ENCODE results near the gene NR2F1-AS1.
A peak's percentile ranks its signal among the peaks of the same experiment; 100 is the strongest.

Gene NR2F1-AS1

DNA sequence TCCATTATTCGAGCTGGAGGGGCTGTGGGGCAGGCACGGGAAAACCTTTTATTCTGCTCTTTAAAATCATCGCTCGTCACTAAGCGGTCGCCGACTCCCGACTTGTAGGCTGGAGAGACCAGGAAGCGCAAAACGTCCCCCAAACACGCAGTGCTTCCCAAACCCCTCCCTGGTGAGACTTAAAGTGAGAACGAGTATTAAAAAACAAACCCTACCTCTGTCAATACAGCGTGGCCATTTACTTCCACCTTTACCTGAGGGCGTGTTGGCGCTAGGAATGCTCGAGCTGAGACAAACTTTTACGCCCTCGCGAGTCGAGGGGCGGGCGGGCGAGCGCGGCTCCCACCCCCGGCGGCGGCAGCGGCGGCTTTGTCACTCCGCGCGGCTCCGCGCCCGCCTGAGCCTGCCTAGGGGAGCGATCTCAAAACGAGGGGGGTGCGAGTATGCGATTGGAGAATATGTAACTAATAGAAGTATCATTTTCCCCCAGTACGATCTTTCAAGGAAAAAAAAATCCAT lies at the start of gene NR2F1-AS1:
Gene NR2F1-AS1, minus strand, starts transcription at position 293 of the 519 bp plus-strand sequence.
- no peak for DNase-seq

DNA sequence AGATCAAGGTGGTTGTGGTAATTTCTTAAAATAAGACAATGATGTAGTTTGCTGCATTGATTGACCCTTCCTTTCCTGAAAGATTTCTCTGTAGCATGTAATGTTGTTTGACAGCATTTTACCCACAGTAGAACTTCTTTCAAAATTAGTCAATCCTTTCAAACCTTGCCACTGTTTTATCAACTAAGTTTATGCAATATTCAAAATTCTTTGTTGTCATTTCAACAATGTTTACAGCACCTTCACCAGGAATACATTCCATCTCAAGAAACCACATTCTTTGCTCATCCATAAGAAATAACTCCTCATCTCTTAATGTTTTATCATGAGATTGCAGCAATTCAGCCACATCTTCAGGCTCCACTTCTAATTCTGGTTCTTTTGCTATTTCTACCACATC lies 45.8 kb upstream of the NR2F1-AS1 start:
- no peak for DNase-seq

DNA sequence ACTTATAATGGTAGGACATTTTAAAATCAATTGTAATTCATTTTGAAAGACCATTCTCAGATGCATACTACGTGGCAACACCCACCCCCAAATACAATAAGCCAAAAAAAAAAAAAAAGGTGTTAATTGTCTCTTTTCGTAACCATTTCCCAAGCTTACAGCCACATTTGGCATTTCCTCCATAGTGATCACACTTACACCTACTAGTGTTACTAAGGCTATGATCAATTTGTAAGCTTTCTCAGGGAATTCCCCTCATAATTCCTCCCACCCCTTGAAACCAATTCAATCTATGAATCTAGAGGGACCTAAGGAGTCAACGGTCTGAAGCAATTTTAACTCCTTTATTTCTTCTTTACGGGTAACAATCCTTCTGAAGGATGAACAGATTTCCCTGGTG lies 42.1 kb upstream of the NR2F1-AS1 start:
- no peak for DNase-seq

DNA sequence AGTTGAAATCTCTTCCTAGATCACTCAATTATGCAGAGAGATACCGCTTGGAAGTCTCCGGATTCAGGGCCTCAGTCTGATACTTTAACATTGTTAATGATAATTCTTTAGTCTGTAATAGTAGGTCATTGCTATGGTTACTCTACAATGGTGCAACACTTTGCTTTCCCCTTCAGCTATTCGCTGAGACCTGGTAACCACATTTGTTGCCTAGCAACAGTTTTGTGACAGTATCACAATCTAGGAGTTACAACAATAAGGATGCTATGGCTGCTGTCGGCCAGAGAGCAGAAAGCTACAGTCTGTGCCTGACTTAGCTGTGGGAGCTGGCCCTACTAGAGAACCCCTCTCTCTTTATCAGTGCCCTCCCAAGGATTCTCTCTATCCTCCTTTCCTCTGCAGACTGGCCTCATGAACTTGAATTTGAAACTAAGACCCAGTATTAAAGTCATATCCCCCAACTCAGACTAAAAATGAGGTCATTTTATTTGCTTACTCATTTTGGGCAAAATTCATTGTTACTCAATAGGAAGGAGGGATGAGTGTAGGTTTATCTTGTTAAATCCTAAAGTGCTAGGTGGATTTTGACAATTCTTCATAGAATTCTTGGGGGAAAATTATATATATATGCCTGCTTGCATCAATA lies 41.3 kb upstream of the NR2F1-AS1 start:
- peak; percentile 76 to 77 for DNase-seq

DNA sequence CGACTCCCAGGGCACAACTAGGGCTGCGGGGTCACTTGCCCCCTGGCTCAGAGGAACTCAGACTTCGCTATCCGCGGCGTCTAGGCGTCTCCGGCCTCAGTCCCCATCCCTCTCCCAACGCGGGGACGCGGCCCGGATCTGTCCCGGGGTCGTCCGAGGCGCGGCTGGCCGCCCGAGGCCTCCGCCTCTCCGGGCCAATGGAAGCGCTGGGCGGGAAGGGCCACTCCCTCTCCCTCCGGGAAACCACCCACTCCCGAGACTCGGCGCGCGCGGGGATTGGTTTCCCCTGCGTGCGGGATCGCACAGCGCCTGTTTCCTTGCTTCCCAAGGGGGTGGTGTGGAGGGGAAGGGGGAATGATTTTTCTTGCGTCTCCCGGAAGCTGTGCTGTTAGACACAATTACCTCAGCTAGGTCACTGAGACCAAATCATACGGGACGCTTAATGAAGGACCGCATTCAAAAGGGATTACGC lies 40.3 kb upstream of the NR2F1-AS1 start:
- peak; percentile 90 to 93 for DNase-seq

DNA sequence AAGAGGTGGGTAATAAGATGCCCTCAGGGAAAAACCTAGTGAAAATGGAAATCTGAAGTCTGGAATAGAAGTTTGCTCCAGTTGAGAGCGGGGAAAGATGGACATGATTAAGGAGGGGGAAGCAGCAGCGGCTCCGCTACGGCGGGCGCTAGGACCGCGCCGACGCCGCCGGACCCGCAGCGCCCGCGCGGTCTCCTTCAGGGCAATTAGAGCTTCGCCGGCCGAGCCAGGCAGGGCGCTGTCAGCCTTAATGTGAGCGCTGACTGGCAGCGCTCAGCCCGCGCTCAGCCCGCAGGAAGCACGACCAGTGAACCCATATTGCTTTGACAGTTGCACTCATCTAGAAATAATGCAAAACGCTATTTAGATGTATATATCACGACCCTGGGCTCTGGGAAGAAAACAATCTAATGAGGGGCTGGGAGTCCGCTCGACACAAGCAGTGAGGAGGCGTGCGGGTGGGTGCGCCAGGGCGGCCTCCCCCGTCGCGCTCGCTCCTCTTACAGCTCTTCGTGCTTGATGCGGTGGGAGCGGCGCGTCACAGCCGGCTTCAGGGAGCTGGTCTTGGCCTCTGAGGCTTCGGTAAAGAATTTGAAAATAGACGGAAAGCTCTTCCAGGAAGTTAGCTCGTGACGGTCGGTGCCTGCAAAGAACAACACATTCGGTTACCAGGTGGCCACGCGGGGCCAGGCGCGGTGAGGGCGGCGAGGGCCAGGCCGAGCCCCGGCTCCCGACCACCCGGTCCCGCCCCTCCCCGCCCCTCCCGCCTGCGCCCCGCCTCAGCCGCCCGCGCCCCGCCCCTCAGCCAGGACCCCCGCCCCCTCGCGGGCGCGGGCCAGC lies 39.7 kb upstream of the NR2F1-AS1 start:
- DNase-seq, result peak; percentile 62 to 86

DNA sequence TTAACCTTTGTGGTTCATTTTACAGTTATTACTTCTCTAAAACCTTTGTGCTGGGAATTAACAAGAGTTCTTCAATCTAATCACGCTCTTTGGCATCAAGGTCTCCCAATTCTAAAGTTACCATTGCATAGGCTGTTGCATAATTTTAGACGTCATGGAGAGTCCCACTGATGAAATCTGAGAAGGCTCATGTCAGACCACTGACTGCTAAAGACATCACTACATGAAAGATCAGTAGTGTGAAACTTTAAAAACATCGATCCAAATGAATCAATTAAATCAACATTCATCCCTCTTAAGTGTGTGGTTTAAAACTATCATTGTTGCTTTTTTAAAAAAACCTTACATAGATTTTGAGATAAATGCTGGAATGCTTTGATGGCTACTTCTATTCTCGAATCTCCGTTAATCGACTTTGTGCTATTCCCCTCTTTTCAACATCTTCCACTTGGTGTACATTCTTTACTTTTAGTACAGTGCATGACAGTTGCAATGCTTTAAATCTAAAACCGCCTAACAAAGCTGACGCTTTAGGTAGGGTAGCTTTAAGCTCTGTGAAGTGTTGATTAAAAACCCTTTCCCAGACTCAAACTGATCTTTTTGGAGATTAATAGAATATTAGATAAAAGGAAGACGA lies 35.6 kb upstream of the NR2F1-AS1 start:
- no peak for DNase-seq

DNA sequence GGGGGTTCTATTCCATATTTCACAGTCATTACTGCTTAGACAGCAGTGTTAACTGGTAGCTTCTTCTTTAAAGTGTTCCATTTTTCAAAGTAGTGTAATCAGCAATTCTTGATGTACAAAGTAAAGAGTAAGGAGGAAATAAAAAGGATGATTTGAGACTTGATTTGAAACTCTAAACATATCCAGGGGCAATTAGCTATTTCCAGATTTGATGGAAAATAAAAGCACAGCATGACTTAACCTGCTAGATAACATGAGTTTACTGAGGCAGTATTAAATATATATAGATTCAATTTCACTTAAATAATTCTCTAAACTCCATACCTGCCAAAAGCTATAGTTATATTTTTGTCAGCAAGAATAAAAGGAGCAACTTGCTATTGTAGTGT lies 31.8 kb upstream of the NR2F1-AS1 start:
- no peak for DNase-seq

DNA sequence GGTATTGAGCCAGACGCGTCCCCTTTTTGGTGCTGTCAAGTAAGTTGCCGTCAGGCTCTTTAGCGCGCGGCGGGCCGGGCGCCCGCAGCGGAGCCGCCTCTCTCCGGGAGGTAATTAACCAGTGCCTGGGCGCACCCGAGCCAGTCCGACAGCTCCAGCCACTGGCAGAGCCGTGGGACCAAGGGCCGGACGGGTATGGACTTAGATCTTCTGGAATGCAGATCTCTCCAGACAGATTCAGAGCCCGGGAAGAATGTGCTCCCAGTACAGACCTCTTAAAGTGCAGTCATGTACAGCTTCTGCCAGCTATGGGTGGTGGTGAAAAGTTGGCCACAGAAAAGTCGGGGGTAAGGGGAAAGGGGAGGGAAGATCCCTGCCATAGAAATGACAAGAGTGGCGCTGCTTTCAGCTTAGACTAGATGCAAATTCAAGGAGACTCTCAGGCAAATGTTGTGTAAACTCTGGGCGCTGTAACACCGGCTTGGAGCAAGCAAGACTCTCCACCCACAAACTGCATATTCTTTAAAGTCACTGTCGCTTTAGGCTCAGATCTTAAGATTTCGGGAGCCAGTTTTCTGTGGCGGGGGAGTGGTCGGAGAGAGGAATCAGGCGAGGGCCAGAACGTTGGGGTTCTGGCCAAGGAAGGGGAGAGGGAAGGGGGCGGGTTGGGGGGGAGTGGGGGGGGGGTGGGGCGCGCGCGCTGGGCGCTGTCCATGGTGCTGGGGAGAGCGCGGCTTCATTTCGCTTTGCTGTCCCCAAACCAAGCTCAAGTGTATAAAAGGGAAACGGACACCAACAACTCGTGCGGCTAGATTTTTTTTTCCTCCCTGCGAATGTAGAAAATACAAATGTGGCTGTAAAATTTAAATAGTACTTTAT lies 31.2 kb upstream of the NR2F1-AS1 start:
- no peak for DNase-seq

DNA sequence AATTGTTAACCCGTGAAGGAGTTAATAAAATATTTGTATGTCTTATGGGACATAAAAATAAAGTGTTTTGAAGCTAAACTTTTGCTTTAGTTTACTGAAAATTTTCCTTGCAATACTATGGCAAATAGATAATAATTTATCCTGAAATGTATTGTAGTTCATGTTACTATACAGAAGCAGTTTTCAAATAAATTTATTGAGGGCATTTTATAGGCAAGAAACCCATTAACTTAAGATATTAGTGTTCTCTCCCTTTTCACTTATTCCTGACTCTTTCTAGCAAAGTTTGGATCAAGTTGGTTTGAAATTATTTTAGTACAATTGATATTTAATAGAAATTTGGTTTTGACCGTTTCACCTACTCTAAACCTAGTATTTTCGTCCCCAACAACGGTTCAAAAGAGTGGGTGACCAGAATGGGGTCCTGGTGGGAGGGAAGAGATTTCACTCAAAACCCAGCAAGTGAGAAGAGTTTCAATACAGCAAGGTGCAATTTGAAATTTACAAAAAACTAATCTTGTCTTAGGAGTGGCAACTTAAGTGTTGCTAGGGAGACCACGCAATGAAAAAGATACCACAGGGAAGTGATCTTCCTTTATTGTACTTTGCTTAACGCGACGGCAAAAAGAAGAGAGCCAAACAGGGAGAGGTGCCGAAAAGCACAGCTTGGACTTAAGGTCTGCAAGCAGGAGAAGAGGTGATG lies 30.4 kb upstream of the NR2F1-AS1 start:
- DNase-seq, result no peak

DNA sequence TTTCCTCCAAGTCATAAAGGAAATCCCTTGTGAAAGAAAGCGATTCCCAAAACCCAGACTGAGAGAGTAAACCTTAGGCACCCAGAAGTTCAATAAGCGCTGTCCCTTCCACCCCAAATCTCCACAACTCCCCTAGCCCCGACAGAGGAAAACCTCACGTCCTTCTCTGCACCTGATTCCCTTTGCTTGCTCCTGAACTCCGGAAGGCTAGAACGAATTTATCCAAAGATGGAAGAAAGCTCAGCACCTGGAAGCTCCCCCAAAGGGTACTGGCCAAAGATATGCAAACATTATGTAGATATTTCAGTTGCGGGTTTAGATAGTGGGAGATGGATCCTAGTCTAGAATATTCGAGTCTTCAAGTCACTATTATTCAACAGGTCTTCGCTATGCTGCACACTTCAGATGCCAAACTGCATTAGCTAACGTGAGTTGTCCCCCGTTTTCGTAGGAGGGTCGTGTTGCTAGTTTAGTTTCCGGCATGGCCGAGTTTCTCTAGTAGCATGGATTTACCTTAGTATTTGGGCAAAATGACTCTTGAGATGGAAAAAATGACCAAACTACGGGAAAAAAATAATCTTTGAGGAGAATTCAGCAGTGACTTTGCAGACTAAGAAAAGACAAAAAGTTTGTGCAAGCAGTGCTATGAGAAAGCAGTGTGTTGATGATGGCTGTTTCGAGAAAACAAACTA lies 29.7 kb upstream of the NR2F1-AS1 start:
- DNase-seq, result no peak

DNA sequence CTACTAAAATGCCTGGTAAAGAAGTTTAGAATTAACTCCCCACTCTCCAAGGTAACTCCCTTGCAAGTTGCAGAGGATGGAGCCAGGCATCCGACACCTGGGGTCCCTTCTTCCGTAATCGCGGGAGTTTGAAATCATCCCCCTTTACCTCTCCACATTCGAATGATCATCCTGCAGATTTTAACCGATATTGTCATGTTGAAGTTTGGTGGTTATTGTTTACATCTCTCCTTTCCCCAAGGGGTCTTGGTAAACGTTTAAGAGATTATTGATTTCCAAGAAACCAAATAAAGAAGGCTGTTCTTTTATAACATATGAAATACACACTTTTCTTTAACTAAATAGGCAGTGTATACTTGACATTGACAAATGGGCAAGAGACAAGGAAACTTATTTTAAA lies 28.7 kb upstream of the NR2F1-AS1 start:
- no peak for DNase-seq

DNA sequence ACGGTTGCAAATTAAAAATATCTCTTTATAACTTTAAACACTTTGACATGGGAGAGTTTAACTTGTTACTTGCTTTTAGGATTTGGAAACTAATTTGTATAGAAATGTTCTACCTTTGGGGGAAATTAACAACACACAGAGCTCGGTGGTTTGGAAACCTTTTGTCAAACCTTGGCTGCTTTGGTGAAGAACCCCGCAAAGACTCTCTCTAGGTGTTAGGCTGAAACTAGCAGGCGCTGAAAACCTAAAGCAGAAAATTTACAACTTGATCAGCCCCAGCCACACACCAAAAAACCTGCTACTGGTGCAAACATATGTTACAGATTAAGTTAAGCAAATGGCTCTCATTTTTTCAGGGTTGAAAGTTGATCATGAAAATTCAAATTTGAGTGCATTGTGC lies 27.8 kb upstream of the NR2F1-AS1 start:
- no peak for DNase-seq

DNA sequence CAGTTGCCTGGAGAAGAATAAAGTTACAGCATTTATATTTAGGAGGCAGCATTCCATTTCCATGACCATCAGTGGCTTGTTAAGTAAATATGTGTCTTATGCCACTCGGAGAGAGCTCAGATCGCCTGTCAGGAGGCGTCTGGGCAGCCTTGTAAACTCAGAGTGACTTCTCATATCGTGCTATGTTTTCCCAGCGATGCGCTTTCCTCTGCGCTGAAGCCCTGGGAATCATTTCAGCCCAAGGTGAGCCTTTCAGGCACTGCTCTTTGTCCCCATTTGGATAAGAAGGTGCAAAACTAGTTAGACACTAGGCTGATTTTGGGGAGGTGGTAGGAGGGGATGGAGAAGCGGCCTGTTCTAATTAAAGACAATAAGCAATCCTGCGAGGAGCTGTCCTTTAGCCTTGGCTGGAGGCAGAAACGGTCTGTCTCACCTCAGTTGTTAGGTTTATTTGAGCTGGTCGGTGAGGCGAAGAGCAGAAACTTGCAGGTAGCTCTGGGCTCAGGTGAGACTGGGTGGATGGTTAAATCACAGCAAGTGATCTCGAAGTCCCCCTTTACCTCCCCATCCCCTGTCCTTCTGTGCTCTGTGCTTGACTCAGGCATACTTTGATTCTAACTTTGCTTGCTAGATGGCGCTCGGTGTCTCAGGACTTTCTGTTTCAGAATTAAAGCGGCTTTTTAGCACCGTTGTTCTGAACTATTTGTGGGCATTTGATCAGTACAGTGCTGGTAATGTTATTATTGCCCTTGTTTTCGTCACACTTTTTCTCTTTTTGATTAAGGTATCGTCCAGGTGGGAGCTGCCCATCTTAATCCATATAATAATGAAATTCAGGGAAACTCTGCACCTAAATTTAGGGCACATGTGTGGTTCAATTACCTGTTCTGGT lies 26.6 kb upstream of the NR2F1-AS1 start:
- DNase-seq, result peak; percentile 63 to 80

DNA sequence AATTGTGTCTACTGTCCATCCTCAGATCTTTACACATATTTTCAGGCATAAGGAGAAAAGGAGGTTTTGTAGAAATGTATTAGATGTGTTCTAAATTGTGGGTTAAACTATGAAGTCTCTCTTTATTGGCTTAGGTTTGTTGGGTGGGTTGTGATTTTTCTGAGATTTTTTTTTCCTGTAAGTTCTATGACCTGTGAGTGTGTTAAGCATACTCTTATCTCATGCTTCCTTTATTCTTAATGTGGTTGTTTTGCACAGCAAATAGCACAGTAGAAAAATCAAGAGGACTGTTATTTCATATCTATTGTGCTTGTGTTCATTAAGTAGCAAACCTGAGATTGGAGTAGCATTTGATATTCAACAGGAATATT lies 25.3 kb upstream of the NR2F1-AS1 start:
- DNase-seq, result no peak

DNA sequence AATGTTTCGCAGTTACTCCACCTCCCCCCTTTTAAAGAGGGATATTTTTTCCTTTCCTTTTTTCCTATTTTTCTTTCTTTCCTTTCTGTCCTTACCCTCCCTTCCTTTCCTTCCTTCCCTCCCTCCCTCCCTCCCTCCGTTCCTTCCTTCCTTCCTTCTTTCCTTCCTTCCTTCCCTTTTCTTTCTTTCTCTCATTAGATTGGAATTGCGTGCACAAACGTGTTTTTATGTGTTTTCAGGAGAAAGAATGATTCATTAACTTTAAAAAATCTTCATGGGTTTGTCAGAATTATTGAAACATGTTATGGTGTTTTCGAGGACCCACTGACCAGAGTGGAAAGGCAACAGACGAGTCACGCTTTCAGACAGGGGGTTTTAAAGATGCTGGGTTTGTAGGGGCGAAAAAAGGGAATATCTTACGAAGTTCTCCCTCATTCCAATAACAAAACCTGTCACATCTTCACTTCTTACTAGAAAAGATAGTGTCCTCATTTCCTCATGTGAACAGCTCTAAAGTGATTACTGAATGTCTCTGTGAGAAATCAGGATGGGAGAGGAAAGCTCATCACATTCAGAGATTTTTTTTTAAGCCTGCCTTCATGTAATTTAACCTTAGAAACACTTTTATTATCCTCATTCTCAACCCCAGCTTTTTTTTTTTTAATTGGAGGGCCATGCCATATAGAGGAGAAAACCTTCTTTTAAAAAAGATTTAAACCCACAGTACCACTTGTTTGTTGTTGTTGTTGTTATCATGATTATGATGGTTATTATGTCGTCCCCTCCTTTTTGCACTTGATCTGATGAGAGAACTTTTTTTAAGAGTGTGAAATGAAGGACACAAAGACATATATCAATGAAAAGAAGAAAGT lies 23.9 kb upstream of the NR2F1-AS1 start:
- DNase-seq, result no peak

DNA sequence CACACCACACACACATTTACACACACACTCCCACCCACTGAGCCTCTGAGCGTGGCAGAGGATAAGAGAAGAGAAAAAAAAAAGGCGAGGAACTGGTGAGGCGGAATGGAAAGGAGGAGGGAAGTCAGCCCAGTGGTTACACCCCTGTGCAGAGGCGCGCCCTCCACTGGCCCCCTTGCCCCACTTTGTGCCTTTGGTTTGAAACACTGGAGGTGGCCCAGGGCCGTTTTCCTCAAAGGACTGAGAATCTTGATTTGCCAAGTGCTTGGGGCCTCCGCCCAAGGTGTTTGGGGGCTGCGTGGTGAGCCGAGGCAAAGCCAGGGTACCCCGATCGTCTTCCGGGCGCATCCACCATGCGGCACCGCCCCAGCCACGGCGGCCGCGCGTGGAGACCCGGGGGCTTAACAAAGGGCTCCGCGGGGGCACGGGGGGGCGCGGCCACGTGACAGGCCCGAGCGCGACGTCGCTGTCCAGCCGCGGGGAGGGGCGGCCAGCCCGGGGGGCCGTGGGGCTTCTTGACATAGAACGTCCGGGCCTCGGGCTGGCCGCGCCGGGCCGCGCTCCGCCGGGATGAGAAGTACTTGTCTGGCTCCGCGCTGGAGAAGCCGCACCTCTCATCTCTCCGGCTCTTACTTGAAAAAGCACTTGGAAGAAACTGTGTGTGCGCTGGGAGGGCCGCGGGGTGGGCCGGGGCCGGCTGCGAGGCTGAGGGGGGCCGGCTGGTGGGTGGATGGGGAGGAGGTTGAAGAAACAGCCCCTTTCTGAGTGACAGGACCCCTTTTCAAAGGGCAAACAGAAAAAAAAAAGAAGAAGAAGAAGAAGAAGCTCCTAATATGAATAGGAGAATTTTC lies 23.0 kb upstream of the NR2F1-AS1 start:
- DNase-seq, result no peak

DNA sequence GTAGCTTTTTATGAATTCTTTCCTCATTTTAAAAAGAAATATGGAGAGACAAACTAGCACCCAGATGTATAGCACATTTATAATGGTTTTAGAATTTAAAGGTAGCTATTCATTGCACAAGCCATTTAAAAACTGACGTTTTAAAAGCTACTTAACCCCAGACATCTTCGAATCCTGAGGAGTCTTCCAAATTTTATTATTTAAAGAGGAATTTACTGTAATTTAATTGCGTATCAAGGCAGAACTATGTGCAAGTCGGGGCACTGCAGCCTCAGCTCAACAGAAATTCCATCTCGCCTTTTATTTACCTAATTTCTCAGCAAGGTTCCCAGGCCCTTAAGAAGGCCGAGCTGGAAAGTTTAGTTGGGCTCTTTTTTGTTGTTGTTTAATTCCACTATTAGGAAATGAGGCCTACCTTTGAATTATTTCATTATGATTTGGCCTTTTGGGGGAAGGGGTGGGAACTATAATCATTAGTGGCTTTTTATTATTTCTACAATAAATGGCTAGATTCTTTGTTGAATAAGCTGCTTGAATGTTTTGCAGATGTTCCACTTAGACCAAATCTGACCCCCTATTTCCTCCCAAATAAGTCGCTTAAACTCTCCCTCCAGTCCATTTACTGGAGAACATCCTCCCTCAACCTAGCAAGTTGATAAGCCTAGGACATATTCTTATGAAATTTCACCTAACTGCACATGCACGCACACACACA lies 22.2 kb upstream of the NR2F1-AS1 start:
- DNase-seq, result no peak

Measured in SHP77 (cell line).